ENCODE data around the gene GJD4.

The GJD4 gene

DNA sequence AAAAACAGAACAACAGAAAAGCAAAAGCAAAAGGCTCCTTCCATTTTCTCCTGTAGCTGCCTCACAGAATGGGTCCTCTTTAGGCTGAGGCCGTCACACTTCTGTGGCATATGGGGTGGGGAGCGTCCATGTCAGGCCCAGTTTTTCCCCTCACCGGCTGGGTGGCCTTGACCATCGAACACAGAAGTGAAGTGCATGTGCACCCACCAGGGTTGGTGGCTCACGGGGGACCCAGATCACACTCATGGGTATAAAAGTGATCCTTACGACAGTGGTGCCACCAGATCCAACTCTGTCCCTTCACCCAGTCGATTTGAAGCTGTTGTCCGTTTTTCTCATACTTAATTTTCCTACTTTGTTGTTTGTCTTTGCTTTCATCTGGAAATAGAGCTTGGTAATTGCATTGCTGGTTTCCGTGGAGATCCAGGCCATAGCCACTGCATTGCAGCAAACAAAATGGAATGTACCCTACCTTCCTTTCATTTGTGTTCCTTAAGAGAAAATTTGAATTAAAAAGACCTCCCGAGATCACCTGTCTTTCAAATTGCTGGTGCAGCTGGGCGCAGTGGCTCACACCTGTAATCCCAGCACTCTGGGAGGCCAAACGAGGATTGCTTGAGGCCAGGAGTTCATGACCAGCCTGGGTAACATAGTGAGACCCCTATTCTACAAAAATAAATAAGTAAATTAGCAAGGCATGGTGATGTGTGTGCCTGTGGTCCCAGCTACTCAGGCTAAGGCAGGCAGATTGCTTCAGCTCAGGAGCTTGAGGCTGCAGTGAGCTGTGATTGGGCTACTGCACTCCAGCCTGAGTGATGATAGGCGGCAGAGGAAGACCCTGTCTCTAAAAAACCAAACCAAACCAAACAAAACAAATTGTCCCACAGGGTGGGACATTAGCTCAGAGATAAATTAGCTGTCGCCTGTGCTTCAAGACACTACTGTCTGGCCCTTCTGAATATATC is 10.7 kb upstream of the GJD4 start:
- H3K4me3 Mint-ChIP-seq, result no peak overlapping the region
- peaks cover 2% of the 10 kb centered on the region for H3K36me3 Mint-ChIP-seq
- H3K4me1 Mint-ChIP-seq, result no peaks in the 10 kb centered on the region

DNA sequence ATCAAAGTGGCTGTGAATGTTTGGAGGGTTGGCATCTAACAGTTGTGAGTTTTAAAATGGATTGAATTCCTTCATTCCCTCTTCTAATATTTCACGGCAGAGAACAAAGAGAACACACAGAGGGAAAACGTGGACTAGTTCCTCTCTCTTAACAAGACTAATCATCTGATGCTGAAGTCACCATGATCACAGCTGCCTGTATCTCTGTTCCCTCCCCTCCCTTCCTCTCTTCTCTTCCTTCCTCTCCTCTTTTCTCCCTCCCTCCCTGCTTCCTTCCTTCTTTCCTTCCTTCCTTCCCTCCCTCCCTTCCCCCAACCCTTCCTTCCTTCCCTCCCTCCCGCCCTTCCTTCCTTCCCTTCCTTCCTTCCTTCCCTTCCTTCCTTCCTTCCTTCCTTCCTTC is 10.0 kb upstream of the GJD4 start:
- H3K4me1 Mint-ChIP-seq, result no peaks in the 10 kb centered on the region
- H3K9me3 Mint-ChIP-seq, result peaks cover 11% of the 10 kb centered on the region
- no peak overlapping the region for H3K27ac Mint-ChIP-seq
- no peak overlapping the region for H3K4me3 Mint-ChIP-seq
- H3K27me3 Mint-ChIP-seq, result peaks cover 11% of the 10 kb centered on the region
- peaks cover 2% of the 10 kb centered on the region for H3K36me3 Mint-ChIP-seq

More for the DNA sequence above, 10.7 kb upstream of the GJD4 start:
- Mint-ChIP-seq H3K27me3 (peaks cover 11% of the 10 kb centered on the region), H3K27ac (no peak overlapping the region), H3K9me3 (peaks cover 11% of the 10 kb centered on the region)

GRCh38 chr10:35598379-35598778 is 6.8 kb upstream of the GJD4 start:
- peaks cover 10% of the 10 kb centered on the region for H3K27me3 Mint-ChIP-seq
- H3K27ac Mint-ChIP-seq, result no peak overlapping the region
- peaks cover 11% of the 10 kb centered on the region for H3K9me3 Mint-ChIP-seq
- H3K36me3 Mint-ChIP-seq, result no peaks in the 10 kb centered on the region
- no peak overlapping the region for H3K4me3 Mint-ChIP-seq
- no peaks in the 10 kb centered on the region for H3K4me1 Mint-ChIP-seq

DNA sequence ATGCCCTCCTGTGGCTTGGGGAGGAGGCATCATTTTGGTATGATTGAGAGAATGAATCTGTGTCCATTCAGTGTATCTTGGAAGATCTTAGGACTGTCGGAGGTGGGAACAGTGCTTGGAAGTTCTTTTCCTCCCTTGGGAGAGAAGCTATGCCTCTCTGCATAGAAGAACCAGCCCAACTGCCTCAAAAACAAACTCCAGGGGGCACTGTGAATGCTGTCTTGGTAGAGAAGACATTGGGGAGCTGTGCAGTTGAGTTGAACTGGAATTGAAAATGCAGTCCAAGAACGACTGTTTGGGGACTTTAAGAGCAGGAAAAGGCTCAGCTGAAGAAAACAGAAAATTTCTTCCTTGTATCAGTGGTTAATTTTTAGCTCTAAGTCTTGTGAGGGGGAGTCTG is 4.9 kb upstream of the GJD4 start:
- peaks cover 11% of the 10 kb centered on the region for H3K9me3 Mint-ChIP-seq
- H3K36me3 Mint-ChIP-seq, result no peaks in the 10 kb centered on the region
- H3K27ac Mint-ChIP-seq, result no peak overlapping the region
- peaks cover 12% of the 10 kb centered on the region for H3K27me3 Mint-ChIP-seq
- H3K4me3 Mint-ChIP-seq, result no peak overlapping the region
- no peaks in the 10 kb centered on the region for H3K4me1 Mint-ChIP-seq

GRCh38 chr10:35606430-35606829 is 1.3 kb downstream of the GJD4 start:
- Mint-ChIP-seq H3K36me3 (no peaks in the 10 kb centered on the region), H3K9me3 (no peaks in the 10 kb centered on the region), H3K4me1 (peaks cover 6% of the 10 kb centered on the region), H3K27me3 (peaks cover 31% of the 10 kb centered on the region), H3K27ac (no peak overlapping the region), H3K4me3 (no peak overlapping the region)

- Mint-ChIP-seq H3K27me3 (peaks cover 34% of the 10 kb centered on the region), H3K4me3 (peak overlapping the region; percentile 73), H3K4me1 (peaks cover 6% of the 10 kb centered on the region), H3K9me3 (no peaks in the 10 kb centered on the region), H3K27ac (no peak overlapping the region), H3K36me3 (no peaks in the 10 kb centered on the region)
Measured at GRCh38 chr10:35607475-35608327, 2.6 kb downstream of the GJD4 start.

DNA sequence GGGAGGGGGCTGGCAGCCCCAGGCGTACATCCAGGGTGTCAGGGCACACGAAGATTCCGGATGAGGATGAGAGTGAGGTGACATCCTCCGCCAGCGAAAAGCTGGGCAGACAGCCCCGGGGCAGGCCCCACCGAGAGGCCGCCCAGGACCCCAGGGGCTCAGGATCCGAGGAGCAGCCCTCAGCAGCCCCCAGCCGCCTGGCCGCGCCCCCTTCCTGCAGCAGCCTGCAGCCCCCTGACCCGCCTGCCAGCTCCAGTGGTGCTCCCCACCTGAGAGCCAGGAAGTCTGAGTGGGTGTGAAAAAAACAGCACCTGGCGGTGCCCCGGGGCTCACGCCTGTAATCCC is 3.2 kb downstream of the GJD4 start:
- no peak overlapping the region for H3K27ac Mint-ChIP-seq
- peaks cover 6% of the 10 kb centered on the region for H3K4me1 Mint-ChIP-seq
- peaks cover 31% of the 10 kb centered on the region for H3K27me3 Mint-ChIP-seq
- H3K9me3 Mint-ChIP-seq, result no peaks in the 10 kb centered on the region
- H3K4me3 Mint-ChIP-seq, result no peak overlapping the region
- H3K36me3 Mint-ChIP-seq, result no peaks in the 10 kb centered on the region

DNA sequence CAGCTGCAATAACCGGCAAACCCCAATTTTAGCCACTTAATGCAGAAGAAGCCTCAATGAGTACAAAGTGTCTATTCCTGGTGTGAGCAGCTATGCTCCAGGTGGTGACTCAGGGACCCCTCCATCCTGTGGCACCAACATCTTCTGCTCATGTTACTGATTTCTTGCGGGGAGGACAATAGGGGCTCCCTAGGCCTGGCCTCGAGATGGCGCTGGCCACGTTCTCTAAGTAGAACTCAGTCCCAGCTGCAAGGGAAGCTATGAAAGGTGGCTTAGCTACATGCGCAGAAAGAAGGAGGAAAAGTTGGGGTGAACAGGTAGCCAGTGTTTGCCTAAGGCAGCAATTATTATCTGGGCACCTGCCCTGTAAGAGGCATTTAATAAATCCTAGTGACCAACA is 6.6 kb downstream of the GJD4 start:
- H3K27me3 Mint-ChIP-seq, result peaks cover 28% of the 10 kb centered on the region
- no peaks in the 10 kb centered on the region for H3K36me3 Mint-ChIP-seq
- peaks cover 6% of the 10 kb centered on the region for H3K4me1 Mint-ChIP-seq
- no peak overlapping the region for H3K4me3 Mint-ChIP-seq
- no peak overlapping the region for H3K27ac Mint-ChIP-seq
- no peaks in the 10 kb centered on the region for H3K9me3 Mint-ChIP-seq

GRCh38 chr10:35612385-35613106 is 7.4 kb downstream of the GJD4 start:
- Mint-ChIP-seq H3K27me3 (peaks cover 22% of the 10 kb centered on the region), H3K27ac (no peak overlapping the region), H3K36me3 (no peaks in the 10 kb centered on the region), H3K4me3 (no peak overlapping the region), H3K9me3 (no peaks in the 10 kb centered on the region), H3K4me1 (peaks cover under 1% of the 10 kb centered on the region)

DNA sequence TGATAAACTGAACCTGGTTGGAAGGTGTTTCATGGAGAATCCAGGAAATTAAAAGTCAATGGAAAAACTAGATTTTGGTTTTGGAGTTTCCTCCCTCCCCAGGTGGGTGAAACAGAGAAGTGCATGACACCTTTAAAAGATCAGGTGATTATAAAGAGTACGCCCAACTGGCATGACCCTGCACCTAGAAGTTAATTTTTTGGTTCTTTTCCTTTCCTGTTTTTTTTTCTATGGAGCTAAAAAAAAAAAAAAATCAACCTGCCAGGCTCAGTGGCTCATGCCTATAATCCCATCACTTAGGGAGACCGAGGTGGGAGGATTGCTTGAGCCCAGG is 7.9 kb downstream of the GJD4 start:
- H3K9me3 Mint-ChIP-seq, result no peaks in the 10 kb centered on the region
- H3K4me3 Mint-ChIP-seq, result no peak overlapping the region
- peaks cover 22% of the 10 kb centered on the region for H3K27me3 Mint-ChIP-seq

GRCh38 chr10:35613597-35614226 is 8.6 kb downstream of the GJD4 start:
- H3K27ac Mint-ChIP-seq, result no peak overlapping the region
- H3K4me1 Mint-ChIP-seq, result no peaks in the 10 kb centered on the region
- H3K4me3 Mint-ChIP-seq, result no peak overlapping the region
- no peaks in the 10 kb centered on the region for H3K36me3 Mint-ChIP-seq
- no peaks in the 10 kb centered on the region for H3K9me3 Mint-ChIP-seq
- H3K27me3 Mint-ChIP-seq, result peaks cover 21% of the 10 kb centered on the region

More for the DNA sequence above, 7.9 kb downstream of the GJD4 start:
- H3K36me3 Mint-ChIP-seq, result no peaks in the 10 kb centered on the region
- H3K27ac Mint-ChIP-seq, result no peak overlapping the region
- H3K4me1 Mint-ChIP-seq, result no peaks in the 10 kb centered on the region

DNA sequence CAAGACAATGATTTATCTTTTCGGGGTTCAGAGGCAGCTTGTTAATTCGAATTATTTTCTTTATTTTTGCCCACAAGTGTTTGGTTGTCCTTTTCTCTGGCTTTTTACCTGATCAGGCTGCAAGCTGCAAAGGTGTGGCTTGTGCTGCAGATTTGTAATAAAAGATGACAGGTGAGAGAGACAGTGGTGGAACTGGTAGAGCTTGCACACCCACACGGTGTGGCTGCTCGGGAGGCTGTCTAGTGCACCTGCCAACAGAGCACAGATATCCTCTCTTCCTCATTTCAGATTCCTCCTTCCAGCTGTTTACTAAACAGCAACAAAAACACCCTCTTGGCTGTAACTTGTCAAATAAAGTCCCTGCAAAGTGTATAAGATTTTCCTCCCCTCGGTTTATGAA is 9.2 kb downstream of the GJD4 start:
- H3K36me3 Mint-ChIP-seq, result no peaks in the 10 kb centered on the region
- H3K9me3 Mint-ChIP-seq, result no peaks in the 10 kb centered on the region
- peaks cover 18% of the 10 kb centered on the region for H3K27me3 Mint-ChIP-seq
- H3K4me3 Mint-ChIP-seq, result no peak overlapping the region
- H3K27ac Mint-ChIP-seq, result no peak overlapping the region
- no peaks in the 10 kb centered on the region for H3K4me1 Mint-ChIP-seq

GRCh38 chr10:35626971-35627507 is 21.9 kb downstream of the GJD4 start:
- H3K36me3 Mint-ChIP-seq, result peaks cover 1% of the 10 kb centered on the region
- no peak overlapping the region for H3K27ac Mint-ChIP-seq
- no peak overlapping the region for H3K4me3 Mint-ChIP-seq
- peaks cover 9% of the 10 kb centered on the region for H3K27me3 Mint-ChIP-seq
- peaks cover 6% of the 10 kb centered on the region for H3K9me3 Mint-ChIP-seq
- H3K4me1 Mint-ChIP-seq, result no peaks in the 10 kb centered on the region

GRCh38 chr10:35631404-35631803 is 26.3 kb downstream of the GJD4 start:
- Mint-ChIP-seq H3K27me3 (peaks cover 12% of the 10 kb centered on the region), H3K27ac (no peak overlapping the region), H3K9me3 (peaks cover 6% of the 10 kb centered on the region), H3K4me1 (peaks cover 5% of the 10 kb centered on the region), H3K4me3 (no peak overlapping the region), H3K36me3 (peaks cover 1% of the 10 kb centered on the region)

DNA sequence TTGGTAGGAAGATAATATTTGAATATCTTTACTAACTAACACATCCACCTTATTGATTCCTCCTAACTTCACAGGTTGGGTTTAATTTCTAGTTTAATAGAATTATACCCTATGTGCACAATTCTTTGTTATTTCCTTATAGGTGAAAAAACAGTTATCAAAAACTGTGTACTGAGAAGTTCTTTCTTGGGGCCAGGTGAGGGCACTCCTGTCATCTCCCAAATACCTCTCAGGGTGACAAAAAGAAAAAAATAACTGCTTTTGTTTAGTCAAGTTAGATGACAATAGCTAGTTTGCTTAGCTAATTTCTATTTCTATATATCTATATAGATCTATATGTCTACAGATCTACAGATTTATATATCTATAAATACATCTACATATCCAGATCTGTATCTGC is 26.9 kb downstream of the GJD4 start:
- Mint-ChIP-seq H3K4me1 (peaks cover 11% of the 10 kb centered on the region), H3K27me3 (peaks cover 16% of the 10 kb centered on the region), H3K36me3 (peaks cover 1% of the 10 kb centered on the region), H3K4me3 (no peak overlapping the region), H3K9me3 (peaks cover 6% of the 10 kb centered on the region), H3K27ac (no peak overlapping the region)

All from activated naive CD4-positive, alpha-beta T cell treated with anti-CD3 and anti-CD28 coated beads, Interleukin-2, amount 50 U/mL, for 24 hours (primary cell).